SK-N-MC (cell line): ENCODE measurements around the gene ASPM.

ENCODE experiments used
- EZH2 ChIP-seq: fragments of 200-600 bp; sonication (generic); IDR thresholded peaks from one replicate; pipeline ENCODE4 v1.6.1; 2017; ENCODE audit warnings: antibody characterized with exemption
- POLR2AphosphoS5 ChIP-seq: IDR thresholded peaks from 2 replicates; pipeline ENCODE4 v1.6.1; 2012; ENCODE audit warnings: mild to moderate bottlenecking, low read depth, low read length, borderline replicate concordance

- no peak for TF ChIP-seq POLR2AphosphoS5
- no peak for TF ChIP-seq EZH2
These were observed 1.7 kb downstream of the ASPM start for GRCh38 chr1:197144570-197145325.
